ENCODE data around the gene PIGH. TPM values are rescaled to one million over a fixed set of nuclear protein-coding genes. Genes with fewer than 3 reads are reported as not detected.

The PIGH gene
- total and polyA plus RNA-seq, 11 donors = 8.0 to 30.0 (median 11.4) TPM

DNA sequence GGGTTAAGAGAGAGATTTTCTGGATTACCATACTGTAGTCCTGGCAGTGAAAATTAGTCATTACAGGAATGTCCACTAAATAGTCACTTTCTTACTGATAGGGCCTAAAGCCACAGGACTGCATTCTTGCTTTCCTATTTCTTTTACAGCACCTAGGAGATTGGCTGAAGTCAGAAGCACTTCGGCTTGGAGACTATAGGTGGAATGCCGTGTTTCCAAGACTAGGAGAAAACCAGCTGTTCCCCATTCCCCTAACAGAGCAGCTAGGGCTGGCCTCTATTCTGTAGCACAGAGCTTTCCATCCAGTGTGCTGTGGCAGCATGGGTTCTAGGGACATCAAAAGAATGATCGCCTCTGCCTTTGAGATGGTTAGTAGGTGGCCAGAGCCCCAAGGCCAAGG is 15.1 kb downstream of the PIGH start:
- peaks cover 0 to 35% (median 24%) of the 10 kb centered on the region in 9 donors for H3K36me3 ChIP-seq
- H3K9me3 ChIP-seq = no peaks in the 10 kb centered on the region
- no peak for ATAC-seq
- no peak for DNase-seq
- H3K27me3 ChIP-seq = no peaks in the 10 kb centered on the region
- 89 to 100% (median 94%) methylated on average over 2 to 3 of the region's 3 CpGs for WGBS, 4 donors
- no peak for TF ChIP-seq POLR2A (IDR thresholded peaks at IDR 0.05)
- TF ChIP-seq, protein P1, sequence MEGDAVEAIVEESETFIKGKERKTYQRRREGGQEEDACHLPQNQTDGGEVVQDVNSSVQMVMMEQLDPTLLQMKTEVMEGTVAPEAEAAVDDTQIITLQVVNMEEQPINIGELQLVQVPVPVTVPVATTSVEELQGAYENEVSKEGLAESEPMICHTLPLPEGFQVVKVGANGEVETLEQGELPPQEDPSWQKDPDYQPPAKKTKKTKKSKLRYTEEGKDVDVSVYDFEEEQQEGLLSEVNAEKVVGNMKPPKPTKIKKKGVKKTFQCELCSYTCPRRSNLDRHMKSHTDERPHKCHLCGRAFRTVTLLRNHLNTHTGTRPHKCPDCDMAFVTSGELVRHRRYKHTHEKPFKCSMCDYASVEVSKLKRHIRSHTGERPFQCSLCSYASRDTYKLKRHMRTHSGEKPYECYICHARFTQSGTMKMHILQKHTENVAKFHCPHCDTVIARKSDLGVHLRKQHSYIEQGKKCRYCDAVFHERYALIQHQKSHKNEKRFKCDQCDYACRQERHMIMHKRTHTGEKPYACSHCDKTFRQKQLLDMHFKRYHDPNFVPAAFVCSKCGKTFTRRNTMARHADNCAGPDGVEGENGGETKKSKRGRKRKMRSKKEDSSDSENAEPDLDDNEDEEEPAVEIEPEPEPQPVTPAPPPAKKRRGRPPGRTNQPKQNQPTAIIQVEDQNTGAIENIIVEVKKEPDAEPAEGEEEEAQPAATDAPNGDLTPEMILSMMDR (IDR thresholded peaks at IDR 0.05) = no peak
- no peak overlapping the region for H3K4me3 ChIP-seq
- H3K27ac ChIP-seq = no peak overlapping the region
- intact Hi-C loops (cut with DNase I) = loop anchor here (1.0 to 5.0 kb wide), 4 partner anchors 117 to 120 kb away; partner anchors contain the start of gene RDH12 (in 5 of the 10)
- H3K4me1 ChIP-seq = peaks cover 0 to 13% (median 0%) of the 10 kb centered on the region in 12 donors

- no peak for TF ChIP-seq POLR2A (IDR thresholded peaks at IDR 0.05)
- TF ChIP-seq, protein P1 (IDR thresholded peaks at IDR 0.05) = peak; percentile 35 to 72 (median 62)
Measured at GRCh38 chr14:67583711-67584644, 16.1 kb downstream of the PIGH start.

DNA sequence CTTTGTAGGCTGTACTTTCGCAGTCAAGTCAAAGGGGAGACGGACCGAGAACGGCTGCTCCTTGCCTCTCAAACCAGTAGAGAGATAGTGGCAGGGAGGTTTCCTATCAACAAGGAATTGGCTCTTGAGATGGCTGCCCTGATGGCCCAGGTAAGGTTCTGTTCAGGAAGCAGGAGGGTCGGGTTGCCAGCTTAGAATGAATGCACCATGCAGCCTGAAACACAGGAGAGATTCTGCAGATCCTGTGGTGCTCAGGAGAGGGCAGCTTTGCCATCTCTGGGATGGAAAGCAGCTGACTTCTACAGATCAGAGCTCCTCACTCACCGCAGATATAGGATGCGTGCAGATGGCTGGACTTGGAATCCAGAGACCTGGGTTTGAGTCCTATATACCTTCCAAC is 18.0 kb downstream of the PIGH start:
- Histone ChIP-seq H3K27me3 (no peaks in the 10 kb centered on the region), H3K4me3 (no peak overlapping the region), H3K27ac (no peak overlapping the region), H3K9me3 (no peaks in the 10 kb centered on the region), H3K4me1 (peaks cover 0 to 13% (median 0%) of the 10 kb centered on the region in 12 donors), H3K36me3 (peaks cover 0 to 12% (median 0%) of the 10 kb centered on the region in 9 donors)
- TF ChIP-seq, protein P1 (IDR thresholded peaks at IDR 0.05) = no peak
- no peak for TF ChIP-seq POLR2A (IDR thresholded peaks at IDR 0.05)
- DNase-seq (no peak), ATAC-seq (no peak)
- WGBS, 4 donors = 79 to 89% (median 84%) methylated on average over 7 of the region's 7 CpGs
- intact Hi-C loops (cut with DNase I) = loop anchor here in 5 of 10 donors (5.0 kb wide), 1 partner anchor 120 kb away; the partner anchor contains the start of gene RDH12 (in 5 of the 5)

More at GRCh38 chr14:67583711-67584644, 16.1 kb downstream of the PIGH start:
- 83 to 94% (median 91%) methylated on average over 6 of the region's 6 CpGs for WGBS, 4 donors
- H3K4me3 ChIP-seq = no peak overlapping the region
- ATAC-seq (peak; percentile 55 to 87 (median 80)), DNase-seq (peak in 1 of 5 donors; percentile 23)
- no peaks in the 10 kb centered on the region for H3K27me3 ChIP-seq
- H3K4me1 ChIP-seq = peaks cover 0 to 13% (median 0%) of the 10 kb centered on the region in 12 donors
- peaks cover 0 to 25% (median 15%) of the 10 kb centered on the region in 9 donors for H3K36me3 ChIP-seq
- intact Hi-C loops (cut with DNase I) = loop anchor here (1.0 to 5.0 kb wide), 4 partner anchors 118 to 121 kb away; partner anchors contain the start of gene RDH12 (in 5 of the 10)
- no peaks in the 10 kb centered on the region for H3K9me3 ChIP-seq
- no peak overlapping the region for H3K27ac ChIP-seq

GRCh38 chr14:67581643-67582042 is 18.4 kb downstream of the PIGH start:
- Histone ChIP-seq H3K4me3 (no peak overlapping the region), H3K9me3 (no peaks in the 10 kb centered on the region), H3K27ac (no peak overlapping the region), H3K27me3 (no peaks in the 10 kb centered on the region), H3K36me3 (peaks cover 0 to 12% (median 0%) of the 10 kb centered on the region in 9 donors), H3K4me1 (peaks cover 0 to 9% (median 0%) of the 10 kb centered on the region in 12 donors)
- ATAC-seq (no peak), DNase-seq (no peak)
- intact Hi-C loops (cut with DNase I) = loop anchor here in 5 of 10 donors (5.0 kb wide), 1 partner anchor 121 kb away; the partner anchor contains the start of gene RDH12 (in 5 of the 5)
- 78 to 88% (median 87%) methylated on average over 1 of the region's 1 CpG for WGBS, 4 donors
- TF ChIP-seq, protein P1 (IDR thresholded peaks at IDR 0.05) = no peak
- TF ChIP-seq POLR2A (IDR thresholded peaks at IDR 0.05) = no peak
